ENCODE results near the gene PPP1CA. TPM values are rescaled to one million over a fixed set of nuclear protein-coding genes. Genes with fewer than 3 reads are reported as not detected.

PPP1CA gene
- total and polyA plus RNA-seq, 4 donors, result 61.7 to 92.0 (median 72.2) TPM

GRCh38 chr11:67387069-67387468 lies 14.6 kb downstream of the PPP1CA start:
- ATAC-seq (ENCODE audit: low FRiP score) (no peak), DNase-seq (no peak)
- Histone ChIP-seq H3K4me1 (ENCODE audit: control insufficient read depth in 1 of 2, insufficient read depth in 2 of 2, low read length in 2 of 2) (no peaks in the 10 kb centered on the region), H3K36me3 (ENCODE audit: control insufficient read depth in 1 of 2, insufficient read depth in 2 of 2, low read length in 1 of 2) (no peaks in the 10 kb centered on the region), H3K9me3 (ENCODE audit: control insufficient read depth, low read length) (no peaks in the 10 kb centered on the region), H3K27me3 (ENCODE audit: control insufficient read depth in 1 of 2, insufficient read depth in 2 of 2, low read length in 1 of 2) (no peaks in the 10 kb centered on the region), H3K4me3 (ENCODE audit: low read length in 2 of 2) (no peak overlapping the region), H3K27ac (ENCODE audit: low read depth in 1 of 2, low read length in 2 of 2) (no peak overlapping the region)
- intact Hi-C loops (cut with DNase I), result no loop called here
- 23 to 34% methylated on average over 9 of the region's 9 CpGs for WGBS, 2 donors

- Histone ChIP-seq H3K27me3 (ENCODE audit: control insufficient read depth in 1 of 2, insufficient read depth in 2 of 2, low read length in 1 of 2) (no peaks in the 10 kb centered on the region), H3K9me3 (ENCODE audit: control insufficient read depth, low read length) (no peaks in the 10 kb centered on the region), H3K27ac (ENCODE audit: low read depth in 1 of 2, low read length in 2 of 2) (no peak overlapping the region), H3K4me3 (ENCODE audit: low read length in 2 of 2) (no peak overlapping the region), H3K4me1 (ENCODE audit: control insufficient read depth in 1 of 2, insufficient read depth in 2 of 2, low read length in 2 of 2) (no peaks in the 10 kb centered on the region), H3K36me3 (ENCODE audit: control insufficient read depth in 1 of 2, insufficient read depth in 2 of 2, low read length in 1 of 2) (no peaks in the 10 kb centered on the region)
- ATAC-seq (ENCODE audit: low FRiP score) (no peak), DNase-seq (no peak)
- intact Hi-C loops (cut with DNase I), result loop anchor here (5.0 kb wide), 2 partner anchors 38 to 123 kb away; no protein-coding TSS in a partner anchor
- WGBS, 2 donors, result 3 to 5% methylated on average over 3 of the region's 3 CpGs
These were observed 16.7 kb downstream of the PPP1CA start for GRCh38 chr11:67384851-67385366.

GRCh38 chr11:67382276-67383136 lies 19.2 kb downstream of the PPP1CA start:
- Histone ChIP-seq H3K4me1 (ENCODE audit: control insufficient read depth in 1 of 2, insufficient read depth in 2 of 2, low read length in 2 of 2) (no peaks in the 10 kb centered on the region), H3K4me3 (ENCODE audit: low read length in 2 of 2) (no peak overlapping the region), H3K27me3 (ENCODE audit: control insufficient read depth in 1 of 2, insufficient read depth in 2 of 2, low read length in 1 of 2) (no peaks in the 10 kb centered on the region), H3K36me3 (ENCODE audit: control insufficient read depth in 1 of 2, insufficient read depth in 2 of 2, low read length in 1 of 2) (no peaks in the 10 kb centered on the region), H3K9me3 (ENCODE audit: control insufficient read depth, low read length) (no peaks in the 10 kb centered on the region), H3K27ac (ENCODE audit: low read depth in 1 of 2, low read length in 2 of 2) (no peak overlapping the region)
- ATAC-seq (ENCODE audit: low FRiP score) (peak; percentile 94), DNase-seq (peak; percentile 84 to 92)
- intact Hi-C loops (cut with DNase I), result loop anchor here (2.0 to 5.0 kb wide), 3 partner anchors 26 to 120 kb away; no protein-coding TSS in a partner anchor
- WGBS, 2 donors, result 41 to 43% methylated on average over 16 of the region's 16 CpGs

- 83 to 86% methylated on average over 13 of the region's 13 CpGs for WGBS, 2 donors
- H3K27me3 ChIP-seq (ENCODE audit: control insufficient read depth in 1 of 2, insufficient read depth in 2 of 2, low read length in 1 of 2), result no peaks in the 10 kb centered on the region
- no peaks in the 10 kb centered on the region for H3K36me3 ChIP-seq (ENCODE audit: control insufficient read depth in 1 of 2, insufficient read depth in 2 of 2, low read length in 1 of 2)
- no peak overlapping the region for H3K27ac ChIP-seq (ENCODE audit: low read depth in 1 of 2, low read length in 2 of 2)
- H3K9me3 ChIP-seq (ENCODE audit: control insufficient read depth, low read length), result no peaks in the 10 kb centered on the region
- DNase-seq, result peak in 1 of 2 donors; percentile 35
- H3K4me1 ChIP-seq (ENCODE audit: control insufficient read depth in 1 of 2, insufficient read depth in 2 of 2, low read length in 2 of 2), result no peaks in the 10 kb centered on the region
- no peak overlapping the region for H3K4me3 ChIP-seq (ENCODE audit: low read length in 2 of 2)
- ATAC-seq (ENCODE audit: low FRiP score), result no peak
- intact Hi-C loops (cut with DNase I), result loop anchor here (5.0 kb wide), 2 partner anchors 34 to 119 kb away; no protein-coding TSS in a partner anchor
These were observed 20.2 kb downstream of the PPP1CA start for GRCh38 chr11:67381244-67381972.

- 81 to 86% methylated on average over 23 of the region's 23 CpGs for WGBS, 2 donors
- Histone ChIP-seq H3K27me3 (ENCODE audit: control insufficient read depth in 1 of 2, insufficient read depth in 2 of 2, low read length in 1 of 2) (no peaks in the 10 kb centered on the region), H3K9me3 (ENCODE audit: control insufficient read depth, low read length) (no peaks in the 10 kb centered on the region), H3K4me1 (ENCODE audit: control insufficient read depth in 1 of 2, insufficient read depth in 2 of 2, low read length in 2 of 2) (no peaks in the 10 kb centered on the region), H3K36me3 (ENCODE audit: control insufficient read depth in 1 of 2, insufficient read depth in 2 of 2, low read length in 1 of 2) (no peaks in the 10 kb centered on the region), H3K27ac (ENCODE audit: low read depth in 1 of 2, low read length in 2 of 2) (no peak overlapping the region), H3K4me3 (ENCODE audit: low read length in 2 of 2) (no peak overlapping the region)
- ATAC-seq (ENCODE audit: low FRiP score) (no peak), DNase-seq (peak in 1 of 2 donors; percentile 33)
- intact Hi-C loops (cut with DNase I), result loop anchor here (5.0 kb wide), 2 partner anchors 32 to 117 kb away; no protein-coding TSS in a partner anchor
These were observed 22.3 kb downstream of the PPP1CA start for GRCh38 chr11:67379061-67380058.

GRCh38 chr11:67378544-67378943 lies 23.1 kb downstream of the PPP1CA start:
- ATAC-seq (ENCODE audit: low FRiP score), result no peak
- no peak overlapping the region for H3K4me3 ChIP-seq (ENCODE audit: low read length in 2 of 2)
- H3K27me3 ChIP-seq (ENCODE audit: control insufficient read depth in 1 of 2, insufficient read depth in 2 of 2, low read length in 1 of 2), result no peaks in the 10 kb centered on the region
- intact Hi-C loops (cut with DNase I), result no loop called here
- no peak for DNase-seq
- no peaks in the 10 kb centered on the region for H3K36me3 ChIP-seq (ENCODE audit: control insufficient read depth in 1 of 2, insufficient read depth in 2 of 2, low read length in 1 of 2)
- no peaks in the 10 kb centered on the region for H3K4me1 ChIP-seq (ENCODE audit: control insufficient read depth in 1 of 2, insufficient read depth in 2 of 2, low read length in 2 of 2)
- no peak overlapping the region for H3K27ac ChIP-seq (ENCODE audit: low read depth in 1 of 2, low read length in 2 of 2)
- H3K9me3 ChIP-seq (ENCODE audit: control insufficient read depth, low read length), result no peaks in the 10 kb centered on the region
- WGBS, 2 donors, result 90 to 91% methylated on average over 4 of the region's 4 CpGs

- Histone ChIP-seq H3K36me3 (ENCODE audit: control insufficient read depth in 1 of 2, insufficient read depth in 2 of 2, low read length in 1 of 2) (no peaks in the 10 kb centered on the region), H3K9me3 (ENCODE audit: control insufficient read depth, low read length) (no peaks in the 10 kb centered on the region), H3K27me3 (ENCODE audit: control insufficient read depth in 1 of 2, insufficient read depth in 2 of 2, low read length in 1 of 2) (no peaks in the 10 kb centered on the region), H3K4me3 (ENCODE audit: low read length in 2 of 2) (no peak overlapping the region), H3K4me1 (ENCODE audit: control insufficient read depth in 1 of 2, insufficient read depth in 2 of 2, low read length in 2 of 2) (no peaks in the 10 kb centered on the region), H3K27ac (ENCODE audit: low read depth in 1 of 2, low read length in 2 of 2) (no peak overlapping the region)
- intact Hi-C loops (cut with DNase I), result no loop called here
- ATAC-seq (ENCODE audit: low FRiP score) (no peak), DNase-seq (peak in 1 of 2 donors; percentile 49)
- WGBS, 2 donors, result 85 to 87% methylated on average over 6 of the region's 6 CpGs
These were observed 24.5 kb downstream of the PPP1CA start for GRCh38 chr11:67376873-67377808.
